K562 (cell line): ENCODE results near the gene XPA. TPM values are rescaled to one million over a fixed set of nuclear protein-coding genes. Genes with fewer than 3 reads are reported as not detected.

Source experiments
- ATAC-seq: fragments of 200-7000 bp; cut with Tn5 transposase; 3 replicates; pipeline ENCODE4 v1.9.1; 2020; ENCODE audit warnings: moderate library complexity
- BruUV-seq: library from RNA; stranded (reverse); fragments of 400-500 nt; replicated peaks from 2 replicates; lab custom pipeline; 2021; lab: Mats Ljungman, UMichigan
- CTCF ChIA-PET: fragments of 300-600 bp; formaldehyde crosslinking; extraction: SDS; loops from one replicate; lab custom pipeline; 2021; ENCODE audit warnings: low intra/inter-chr PET ratio; lab: Yijun Ruan, JAX
- POLR2A ChIA-PET: fragments of 300-600, 350-650 bp; sonication (Branson Sonifier 250); formaldehyde crosslinking; extraction: SDS; loops from one replicate; lab custom pipeline; 2021; ENCODE audit warnings: antibody characterized with exemption, inconsistent platforms; lab: Yijun Ruan, JAX
- DNase-seq, 4 experiments: peaks; one replicate each; pipeline versions ENCODE4 v3.0.0 to v3.0.0-alpha.2; 2011 to 2018; ENCODE audit warnings: low spot score in 3 of 4, mixed read lengths in 3 of 4; ENCODE audit errors: extremely low read depth in 1 of 4
- FAIRE-seq: peaks from 2 replicates; lab custom pipeline; 2011; peaks lifted over from hg19 to GRCh38; lab: Jason Lieb, UNC
- H2AFZ ChIP-seq: 2 replicates; pipeline ENCODE4 v1.6.0; 2011; ENCODE audit warnings: low read depth, low read length, control low read depth, inconsistent platforms
- H3K27ac ChIP-seq: fragments of 200-600 bp; 3 replicates; pipeline ENCODE4 v1.8.0; 2011; ENCODE audit warnings: low read depth, mild to moderate bottlenecking, control low read depth, inconsistent platforms, low read length, moderate library complexity, mixed read lengths; ENCODE audit errors: extremely low read depth
- H3K27me3 ChIP-seq, 2 experiments: fragments of 300-600 bp in 1 of 2; 2 replicates in 1 of 2; 3 replicates in 1 of 2; pipeline versions ENCODE4 v1.6.0 to v1.8.0; 2011; ENCODE audit warnings: inconsistent platforms in 2 of 2, low read length in 2 of 2, mild to moderate bottlenecking in 1 of 2, mixed read lengths in 1 of 2, moderate library complexity in 1 of 2; ENCODE audit not compliant: control insufficient read depth in 2 of 2, insufficient read depth in 2 of 2
- H3K36me3 ChIP-seq: fragments of 300-600 bp; 3 replicates; pipeline ENCODE4 v1.8.0; 2011; ENCODE audit warnings: mild to moderate bottlenecking, low read length, inconsistent platforms; ENCODE audit not compliant: control insufficient read depth, insufficient read depth
- H3K4me1 ChIP-seq, 2 experiments: fragments of 200-600 bp in 1 of 2; replicated peaks in 1 of 2; 2 replicates in 1 of 2; 3 replicates in 1 of 2; pipeline versions ENCODE4 v1.5.1 to v1.8.0; 2011; ENCODE audit warnings: inconsistent platforms in 2 of 2, low read length in 2 of 2, mild to moderate bottlenecking in 1 of 2, mixed read lengths in 1 of 2, moderate library complexity in 1 of 2; ENCODE audit not compliant: control insufficient read depth in 2 of 2, insufficient read depth in 2 of 2
- H3K4me2 ChIP-seq: 2 replicates; pipeline ENCODE4 v1.6.1; 2011; ENCODE audit warnings: low read length, control low read depth, inconsistent platforms, mixed read lengths; ENCODE audit not compliant: insufficient read depth
- H3K4me3 ChIP-seq: fragments of 200-600 bp; sonication (generic), shearing (Covaris generic); 2 replicates; pipeline ENCODE4 v1.5.1; 2016; ENCODE audit warnings: control low read depth, inconsistent platforms
- H3K79me2 ChIP-seq: fragments of 200-600 bp; 3 replicates; pipeline ENCODE4 v1.8.0; 2011; ENCODE audit warnings: low read length, inconsistent platforms; ENCODE audit not compliant: control insufficient read depth, insufficient read depth
- H3K9ac ChIP-seq, 2 experiments: 2 replicates each; pipeline versions ENCODE4 v1.6.0 to v1.6.1; 2011; ENCODE audit warnings: low read depth in 2 of 2, low read length in 2 of 2, control low read depth in 1 of 2, inconsistent platforms in 1 of 2, mild to moderate bottlenecking in 1 of 2, mixed read lengths in 1 of 2; ENCODE audit not compliant: insufficient read depth in 1 of 2
- H3K9me1 ChIP-seq: one replicate; pipeline ENCODE4 v1.6.0; 2011; ENCODE audit warnings: inconsistent platforms, mild to moderate bottlenecking, low read length, moderate library complexity; ENCODE audit not compliant: control insufficient read depth, insufficient read depth
- H3K9me3 ChIP-seq: replicated peaks from 2 replicates; pipeline ENCODE4 v1.5.1; 2011; ENCODE audit warnings: low read depth, low read length, inconsistent platforms; ENCODE audit not compliant: control insufficient read depth, insufficient read depth
- H4K20me1 ChIP-seq: replicated peaks from 2 replicates; pipeline ENCODE4 v1.6.1; 2011; ENCODE audit warnings: low read length, inconsistent platforms, mixed read lengths; ENCODE audit not compliant: control insufficient read depth, insufficient read depth
- DPF2 ChIP-seq: fragments of 450-650 bp; IDR thresholded peaks from 2 replicates; pipeline ENCODE4 v1.6.1; 2016
- ELF1 ChIP-seq: fragments of 200-800 bp; sonication (Bioruptor generic); IDR thresholded peaks from 2 replicates; pipeline ENCODE4 v1.6.1; 2016; ENCODE audit warnings: missing genetic modification characterization, missing compliant biosample characterization
- ELF2 ChIP-seq: fragments of 250-450 bp; sonication (Bioruptor Pico); IDR thresholded peaks from 2 replicates; pipeline ENCODE4 v1.5.0; 2021; ENCODE audit warnings: mild to moderate bottlenecking
- EP400 ChIP-seq: fragments of 450-650 bp; IDR thresholded peaks from 2 replicates; pipeline ENCODE4 v1.6.1; 2017; ENCODE audit warnings: antibody characterized with exemption, mild to moderate bottlenecking, moderate library complexity
- FOSL1 ChIP-seq: fragments of 200-800 bp; sonication (Bioruptor generic); conservative IDR thresholded peaks from 2 replicates; pipeline ENCODE4 v1.6.1; 2016; ENCODE audit warnings: missing genetic modification characterization, missing compliant biosample characterization
- FOXM1 ChIP-seq, 2 experiments: fragments of 450-650 bp in 1 of 2; sonication (generic) in 1 of 2; formaldehyde crosslinking in 1 of 2; IDR thresholded peaks; 2 replicates each; pipeline versions ENCODE4 v1.6.1 to v1.9.0; 2017 to 2022; ENCODE audit warnings: low read depth in 2 of 2, mild to moderate bottlenecking in 2 of 2, missing genetic modification reagents in 1 of 2, moderate library complexity in 1 of 2
- HDAC1 ChIP-seq, 2 experiments: fragments of 450-650 bp; IDR thresholded peaks; 2 replicates each; pipeline ENCODE4 v1.6.1; 2016 to 2017; ENCODE audit warnings: inconsistent platforms in 1 of 2, mild to moderate bottlenecking in 1 of 2, moderate library complexity in 1 of 2
- HDAC3 ChIP-seq: fragments of 450-650 bp; IDR thresholded peaks from 2 replicates; pipeline ENCODE4 v1.6.1; 2018; ENCODE audit warnings: borderline replicate concordance, mild to moderate bottlenecking, moderate library complexity; ENCODE audit not compliant: partially characterized antibody
- RAD51 ChIP-seq: fragments of 450-650 bp; IDR thresholded peaks from 2 replicates; pipeline ENCODE4 v1.7.1; 2016; ENCODE audit warnings: low read depth, mild to moderate bottlenecking, borderline replicate concordance
- TBL1XR1 ChIP-seq, 2 experiments: IDR thresholded peaks; 2 replicates each; pipeline ENCODE4 v1.6.1; 2012; ENCODE audit warnings: improper control_type of control experiment in 2 of 2, low read length in 2 of 2, mild to moderate bottlenecking in 1 of 2
- TFAP4 ChIP-seq: sonication (generic); formaldehyde crosslinking; IDR thresholded peaks from 2 replicates; pipeline ENCODE4 v1.8.0; 2022; ENCODE audit warnings: missing genetic modification reagents, mild to moderate bottlenecking, moderate library complexity, borderline replicate concordance
- ZNF57 ChIP-seq: fragments of 450-650 bp; formaldehyde crosslinking; IDR thresholded peaks from 2 replicates; pipeline ENCODE4 v1.4.0; 2020; ENCODE audit warnings: mild to moderate bottlenecking, moderate library complexity
- ZNF764 ChIP-seq: fragments of 250-450 bp; sonication (Bioruptor Pico); IDR thresholded peaks from 2 replicates; pipeline ENCODE4 v1.4.0; 2020; ENCODE audit warnings: low read depth, mild to moderate bottlenecking, moderate library complexity
- WGBS: fragments of 100-300 bp; shearing (Covaris generic); methylation state at CpG from one replicate; pipeline ENCODE4 v1.1.6; 2016; ENCODE audit warnings: low coverage, mixed read lengths; ENCODE audit not compliant: insufficient coverage; ENCODE audit errors: missing lambda C conversion rate; 5-methylcytosine and 5-hydroxymethylcytosine counted together
- in situ Hi-C: fragments of 300-500 bp; cut with MboI; formaldehyde crosslinking; loops from 4 replicates; pipeline ENCODE4 v1.15.0; 2018; ENCODE audit warnings: inconsistent platforms, mixed read lengths
- intact Hi-C: fragments of 100-400 bp; cut with micrococcal nuclease; formaldehyde crosslinking; loops from 2 replicates; pipeline ENCODE4 v1.14.2; 2022
- polyA plus RNA-seq, 8 experiments: library from polyadenylated mRNA; depleted of rRNA in 4 of 8; stranded (reverse) in 5 of 8; unstranded in 3 of 8; fragments of >200 nt; fragmentation: Nextera tagmentation in 2 of 8; fragmentation: Illumina TruSeq in 1 of 8; extraction: Ambion mirVana in 2 of 8; extraction: Trizol in 1 of 8; gene quantifications; 2 replicates each; pipeline versions ENCODE4 v1.2.1 to v1.2.3, GENCODE V29; 2011 to 2014; ENCODE audit warnings: inconsistent platforms in 1 of 8, missing spikeins in 1 of 8
- total RNA-seq, 7 experiments: library from RNA; depleted of rRNA in 6 of 7; stranded (reverse); fragments of >200 nt in 6 of 7; fragmentation: Illumina TruSeq in 2 of 7; extraction: Trizol in 2 of 7; gene quantifications; 2 replicates each; pipeline versions ENCODE4 v1.2.1 to v1.2.3, GENCODE V29; 2011 to 2021; ENCODE audit warnings: low replicate concordance in 1 of 7
- TF ChIP-seq, protein P1 (sequence below): sonication (generic); formaldehyde crosslinking; IDR thresholded peaks from 2 replicates; pipeline ENCODE4 v1.8.0; 2022; ENCODE audit warnings: mild to moderate bottlenecking, missing genetic modification reagents, borderline replicate concordance

The XPA gene
- total and polyA plus RNA-seq, 9 of the 15 experiments (the other 6 are each of a cell fraction or from before 2014, with no cell fraction given): 5.1 to 18.2 (median 14.1) TPM

DNA sequence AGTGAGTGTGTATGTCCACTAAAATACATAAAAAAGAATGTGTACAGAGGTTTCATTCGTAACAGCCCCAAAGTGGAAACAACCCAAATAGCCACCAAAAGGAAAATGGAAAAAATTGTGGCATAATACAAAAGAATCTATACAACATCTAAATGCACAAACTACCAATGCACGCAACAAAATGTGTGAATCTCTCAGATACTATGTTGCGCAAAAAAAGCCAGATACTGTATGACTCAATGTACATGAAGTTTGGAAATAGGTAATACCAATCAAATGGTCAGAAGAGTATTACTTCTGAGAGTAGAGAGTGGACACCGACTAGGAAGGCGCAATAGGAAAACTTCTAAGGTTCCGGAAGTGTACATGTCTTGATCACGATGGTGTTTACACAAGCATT, 2.4 kb downstream of the XPA start (continued):
- TF ChIP-seq TBL1XR1 (IDR thresholded peaks at IDR 0.05; ENCODE audit: low read length in 2 of 2): no peak
- TF ChIP-seq FOXM1 (IDR thresholded peaks at IDR 0.05; ENCODE audit: low read depth): no peak
- TF ChIP-seq FOXM1 (CRISPR knock-in tag; IDR thresholded peaks at IDR 0.05; ENCODE audit: low read depth): no peak
- no peak for TF ChIP-seq HDAC3
- TF ChIP-seq ELF1 (tag): 0 out of 2 replicates have a peak, but pooled peaks have one; percentile 25
- TF ChIP-seq FOSL1 (tag): 0 out of 2 replicates have a peak, but pooled peaks have one; percentile 18
- TF ChIP-seq HDAC1 (IDR thresholded peaks at IDR 0.05): no peak
- TF ChIP-seq RAD51: no peak
- TF ChIP-seq ELF2 (CRISPR knock-in tag): no peak
- no peak for TF ChIP-seq DPF2
- TF ChIP-seq ZNF764 (CRISPR knock-in tag): no peak

DNA sequence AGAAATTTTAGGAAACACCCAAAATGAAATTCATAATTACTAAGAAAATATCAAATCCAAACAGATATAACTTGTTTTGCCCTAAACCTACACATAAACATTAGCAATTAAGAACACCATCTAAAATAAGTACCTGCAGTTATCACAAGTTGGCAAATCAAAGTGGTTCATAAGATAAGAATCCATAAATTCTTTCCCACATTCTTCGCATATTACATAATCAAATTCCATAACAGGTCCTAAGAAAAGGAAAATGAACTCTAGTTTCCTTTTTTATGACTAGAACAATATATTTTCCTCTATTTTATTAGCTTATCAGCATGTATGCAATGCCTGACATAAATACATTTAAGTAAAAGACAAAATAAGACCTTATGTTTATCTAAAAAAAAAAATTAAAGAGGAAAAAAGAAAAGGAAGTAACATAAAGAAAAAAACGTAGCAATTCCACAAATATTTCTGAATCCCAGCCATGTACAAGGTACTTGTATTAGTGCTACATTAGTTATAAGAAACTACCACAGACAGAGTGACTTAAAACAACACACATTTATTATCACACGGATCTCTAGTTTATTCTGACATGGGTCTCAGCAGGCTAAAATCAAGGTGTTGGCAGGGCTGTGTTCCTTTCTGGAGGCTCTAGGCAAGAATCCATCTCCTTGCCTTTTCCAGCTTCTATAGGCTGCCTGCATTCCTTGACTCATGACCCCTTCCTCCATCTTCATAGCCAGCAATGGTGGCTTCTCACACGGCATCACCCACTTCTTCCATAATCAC, 7.5 kb downstream of the XPA start:
- H3K27ac ChIP-seq: no peak overlapping the region
- H3K9ac ChIP-seq: no peak overlapping the region
- peaks cover 67% of the 10 kb centered on the region for H3K36me3 ChIP-seq
- peaks cover 0 to 2% of the 10 kb centered on the region in 2 experiments; a peak in 3 of 5 replicates for H3K4me1 ChIP-seq
- no peaks in the 10 kb centered on the region for H3K27me3 ChIP-seq
- BruUV-seq: no TSS peak
- no peak for DNase-seq
- in situ Hi-C loops (no loop called here), intact Hi-C loops (loop anchor here (10.0 kb wide), 1 partner anchor 365 kb away; the partner anchor contains the start of gene NANS)
- no peak for ATAC-seq
- no peaks in the 10 kb centered on the region for H3K9me1 ChIP-seq
- ChIA-PET POLR2A (interaction anchor here (0.6 to 2.1 kb wide), 3 partner anchors 9 to 169 kb away, joined by 3 to 5 read pairs (median 3); no protein-coding TSS in a partner anchor), CTCF (no interaction called here)
- no peaks in the 10 kb centered on the region for H4K20me1 ChIP-seq
- H3K9me3 ChIP-seq: no peaks in the 10 kb centered on the region
- WGBS: 72% methylated on average over 4 of the region's 4 CpGs
- H3K4me3 ChIP-seq: no peak overlapping the region
- FAIRE-seq: no peak
- H3K79me2 ChIP-seq: peaks cover 15% of the 10 kb centered on the region
- no peak overlapping the region for H2AFZ ChIP-seq
- H3K4me2 ChIP-seq: no peak overlapping the region
- TF ChIP-seq ELF1 (tag): no peak
- no peak for TF ChIP-seq EP400
- TF ChIP-seq TFAP4 (CRISPR knock-in tag): no peak
- no peak for TF ChIP-seq ZNF57 (CRISPR knock-in tag)
- TF ChIP-seq, protein P1, sequence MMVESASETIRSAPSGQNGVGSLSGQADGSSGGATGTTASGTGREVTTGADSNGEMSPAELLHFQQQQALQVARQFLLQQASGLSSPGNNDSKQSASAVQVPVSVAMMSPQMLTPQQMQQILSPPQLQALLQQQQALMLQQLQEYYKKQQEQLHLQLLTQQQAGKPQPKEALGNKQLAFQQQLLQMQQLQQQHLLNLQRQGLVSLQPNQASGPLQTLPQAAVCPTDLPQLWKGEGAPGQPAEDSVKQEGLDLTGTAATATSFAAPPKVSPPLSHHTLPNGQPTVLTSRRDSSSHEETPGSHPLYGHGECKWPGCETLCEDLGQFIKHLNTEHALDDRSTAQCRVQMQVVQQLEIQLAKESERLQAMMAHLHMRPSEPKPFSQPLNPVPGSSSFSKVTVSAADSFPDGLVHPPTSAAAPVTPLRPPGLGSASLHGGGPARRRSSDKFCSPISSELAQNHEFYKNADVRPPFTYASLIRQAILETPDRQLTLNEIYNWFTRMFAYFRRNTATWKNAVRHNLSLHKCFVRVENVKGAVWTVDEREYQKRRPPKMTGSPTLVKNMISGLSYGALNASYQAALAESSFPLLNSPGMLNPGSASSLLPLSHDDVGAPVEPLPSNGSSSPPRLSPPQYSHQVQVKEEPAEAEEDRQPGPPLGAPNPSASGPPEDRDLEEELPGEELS: no peak
